Stimulated activated CD8-positive, alpha-beta memory T cell treated with anti-CD3 and anti-CD28 coated beads, Interleukin-7, amount 100 ng/mL, for 4 hours (primary cell): Measurements from ENCODE around the gene VASP.
A peak's percentile ranks its signal among the peaks of the same experiment; 100 is the strongest.

Experiments
- DNase-seq, 2 donors: peaks; one replicate each; pipeline ENCODE4 v3.0.0-alpha.2; 2020; ENCODE audit warnings: low read depth in 2 of 2

VASP gene

DNA sequence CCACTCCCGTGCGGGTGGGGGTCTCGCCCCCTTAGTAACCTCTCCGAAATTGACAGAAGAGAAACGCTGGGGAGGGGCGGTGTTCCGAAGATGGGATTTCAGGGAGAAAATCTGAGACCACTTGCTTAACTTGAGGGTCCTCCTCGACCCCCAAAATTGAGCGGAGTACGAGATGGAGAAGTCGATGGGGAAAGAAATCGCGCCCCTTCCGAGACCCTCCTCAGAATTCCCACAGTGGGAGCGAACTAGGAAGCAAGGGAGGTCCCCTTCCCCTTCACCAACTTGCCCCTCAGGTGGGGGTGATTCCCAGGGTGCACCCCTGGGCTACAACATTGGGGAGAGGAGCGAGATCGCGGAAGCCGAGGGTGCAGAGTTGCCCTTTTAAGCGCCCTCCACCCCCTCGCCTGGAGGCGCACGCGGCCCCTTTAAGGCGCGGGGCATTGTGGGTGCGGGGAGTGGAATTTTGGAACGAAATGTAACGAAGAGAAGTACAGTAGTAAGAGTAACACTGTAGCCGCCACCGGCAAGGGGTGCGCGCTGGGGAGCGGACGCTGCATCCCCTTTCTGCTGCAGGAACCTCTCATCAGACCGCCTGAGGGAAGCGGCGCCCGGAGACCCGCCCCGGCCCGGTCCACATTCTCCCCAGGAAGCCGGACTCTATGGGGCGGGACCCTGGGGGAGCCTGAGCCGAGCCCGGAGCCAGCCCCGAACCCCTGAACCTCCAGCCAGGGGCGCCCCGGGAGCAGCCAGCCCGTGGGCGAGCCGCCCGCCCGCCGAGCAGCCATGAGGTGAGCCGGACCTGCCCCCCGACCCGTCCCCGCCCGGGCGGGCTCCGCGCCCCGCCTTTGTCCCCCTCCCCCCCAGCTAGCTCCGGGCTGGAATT is at the start of gene VASP:
TSS of gene VASP (plus strand) at position 491 of the 883 bp plus-strand sequence. CDS start at position 784, 293 bp downstream.
- peak; percentile 87 to 90 for DNase-seq

DNA sequence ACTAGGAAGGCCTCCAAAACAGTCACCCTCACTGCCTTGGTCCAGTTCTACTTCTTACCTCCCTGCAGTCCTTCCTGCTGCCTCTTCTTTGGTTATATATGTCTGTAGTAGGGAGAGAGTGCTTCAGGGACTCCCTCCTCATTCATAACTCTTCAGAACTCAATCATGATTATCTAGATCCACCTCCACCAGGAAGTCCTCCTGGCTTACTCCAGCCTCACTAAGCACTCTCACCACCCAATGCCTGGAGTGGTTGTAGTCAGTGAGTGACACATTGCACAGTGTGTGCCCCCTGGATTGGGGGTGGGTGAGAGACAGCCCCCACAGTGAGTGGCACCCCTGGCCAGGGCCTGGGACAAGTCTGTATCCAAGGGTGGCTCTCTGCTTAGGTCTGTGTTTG is 49.5 kb upstream of the VASP start:
- DNase-seq = no peak

DNA sequence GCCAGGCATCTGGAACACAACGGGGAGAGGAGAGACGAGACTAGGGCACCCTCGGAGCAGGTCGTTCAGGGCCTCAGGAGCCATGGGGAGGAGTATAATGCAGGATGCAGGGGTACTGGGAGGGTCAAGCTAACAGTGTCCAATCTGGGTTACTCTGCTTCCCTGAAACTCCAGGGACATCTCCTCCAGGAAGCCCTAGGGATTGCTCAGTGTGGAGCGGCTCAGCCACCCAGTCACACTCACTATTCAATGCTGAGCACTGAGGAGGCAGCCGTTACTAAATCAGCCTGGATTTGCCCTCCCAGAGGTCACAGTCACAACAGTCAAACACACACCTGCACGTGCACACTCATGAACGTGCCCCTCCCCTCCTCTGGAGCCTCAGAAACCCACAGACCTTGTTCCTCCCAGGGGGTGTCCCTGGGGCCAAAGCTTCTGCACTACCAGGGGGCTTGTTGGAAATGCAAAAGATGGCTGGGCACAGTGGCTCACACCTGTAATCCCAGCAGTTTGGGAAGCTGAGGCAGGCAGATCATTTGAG is 46.4 kb upstream of the VASP start:
- no peak for DNase-seq

DNA sequence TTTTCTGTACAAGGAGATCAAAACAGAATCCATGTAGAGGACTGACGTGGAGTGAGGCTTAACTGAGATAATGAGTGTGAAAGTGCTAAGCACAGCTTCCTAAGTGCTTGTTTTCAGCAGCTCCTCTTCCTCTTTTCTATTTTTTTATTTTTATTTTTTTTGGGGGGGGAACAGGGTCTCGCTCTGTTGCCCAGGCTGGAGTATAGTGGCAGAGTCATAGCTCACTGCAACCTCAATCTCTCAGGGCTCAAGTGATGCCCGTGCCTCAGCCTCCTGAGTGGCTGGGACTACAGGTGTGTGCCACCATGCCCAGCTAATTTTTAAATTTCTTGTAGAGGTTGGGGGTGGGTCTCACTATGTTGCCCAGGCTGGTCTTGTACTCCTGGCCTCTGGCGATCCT is 45.1 kb upstream of the VASP start:
- DNase-seq = no peak

DNA sequence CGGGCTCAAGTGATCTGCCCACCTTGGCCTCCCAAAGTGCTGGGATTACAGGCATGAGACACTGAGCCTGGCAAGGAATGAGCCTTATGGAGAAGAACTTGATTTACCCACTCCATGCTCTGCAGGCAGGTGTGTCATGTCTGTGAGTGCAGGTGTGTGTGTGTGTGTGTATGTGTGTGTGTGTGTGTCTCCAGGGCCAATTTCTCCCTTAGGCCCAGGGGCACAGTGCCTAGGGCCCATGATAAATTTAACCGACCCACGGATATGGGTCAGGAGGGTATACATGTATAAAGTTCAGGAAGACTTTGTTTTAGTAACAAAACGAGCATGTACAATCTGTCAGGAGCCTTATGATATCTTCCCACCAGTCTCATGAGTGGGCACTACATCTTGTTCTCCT is 44.0 kb upstream of the VASP start:
- no peak for DNase-seq

DNA sequence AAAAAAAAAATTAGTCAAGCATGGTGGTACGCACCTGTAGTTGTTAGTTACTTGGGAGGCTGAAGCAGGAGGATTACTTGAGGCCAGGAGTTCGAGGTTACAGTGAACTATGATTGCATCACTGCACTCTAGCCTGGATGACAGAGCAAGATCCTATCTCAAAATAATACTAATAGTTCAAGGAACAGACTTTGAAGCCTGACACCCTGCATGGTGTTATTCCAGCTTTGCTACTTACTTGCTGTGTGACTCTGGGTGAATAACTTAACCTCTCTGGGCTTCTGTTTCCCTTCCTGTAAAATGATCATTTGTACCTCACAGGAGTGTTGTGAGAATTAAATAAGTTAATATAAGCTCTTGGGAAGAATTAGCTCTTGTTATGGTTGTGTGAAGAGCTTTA is 43.0 kb upstream of the VASP start:
- no peak for DNase-seq

DNA sequence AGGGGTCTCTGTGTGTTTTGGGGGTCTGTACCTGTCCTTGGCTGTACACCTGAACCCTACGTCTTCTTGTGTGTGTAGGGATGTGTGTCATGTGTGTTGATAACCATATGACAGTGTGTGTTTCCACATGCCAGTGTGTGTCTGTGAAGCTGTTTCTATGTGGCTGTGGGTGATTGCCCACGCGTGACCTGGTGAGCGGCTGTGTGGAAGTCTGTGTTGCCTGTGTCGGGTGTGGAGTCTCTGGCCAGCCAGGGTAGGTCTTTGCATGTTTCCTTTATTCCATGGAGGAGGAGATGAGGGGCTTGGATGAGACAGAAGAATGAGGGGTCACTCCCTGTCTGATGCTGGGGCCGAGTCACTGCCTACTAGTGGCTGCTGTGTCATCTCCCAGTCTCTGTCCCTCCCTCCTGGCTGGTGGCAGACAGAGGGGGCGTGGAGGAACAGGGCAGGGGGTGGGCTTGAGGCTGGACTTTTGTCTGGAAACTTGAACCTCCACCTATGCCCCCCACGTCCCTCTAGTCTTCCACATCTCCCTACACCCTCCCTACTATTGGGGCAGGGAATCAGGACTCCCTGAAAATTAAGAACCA is 42.3 kb upstream of the VASP start:
- DNase-seq = no peak

DNA sequence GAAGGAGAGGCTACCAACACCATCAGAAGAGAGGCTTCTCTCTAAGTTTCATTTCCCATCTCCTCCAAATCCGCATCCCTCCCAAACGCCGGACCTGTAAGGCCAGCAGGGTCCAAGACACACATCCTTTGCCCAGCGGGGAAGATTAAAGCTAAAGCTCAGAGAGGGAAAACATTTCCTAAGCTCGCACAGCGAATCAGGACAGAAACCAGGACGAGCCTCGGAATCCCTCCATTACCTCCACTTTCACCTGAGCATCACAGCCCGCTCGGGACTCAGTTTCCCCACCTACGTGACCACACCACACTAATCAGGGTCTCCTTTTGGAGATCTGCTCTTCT is 40.2 kb upstream of the VASP start:
- DNase-seq = no peak

DNA sequence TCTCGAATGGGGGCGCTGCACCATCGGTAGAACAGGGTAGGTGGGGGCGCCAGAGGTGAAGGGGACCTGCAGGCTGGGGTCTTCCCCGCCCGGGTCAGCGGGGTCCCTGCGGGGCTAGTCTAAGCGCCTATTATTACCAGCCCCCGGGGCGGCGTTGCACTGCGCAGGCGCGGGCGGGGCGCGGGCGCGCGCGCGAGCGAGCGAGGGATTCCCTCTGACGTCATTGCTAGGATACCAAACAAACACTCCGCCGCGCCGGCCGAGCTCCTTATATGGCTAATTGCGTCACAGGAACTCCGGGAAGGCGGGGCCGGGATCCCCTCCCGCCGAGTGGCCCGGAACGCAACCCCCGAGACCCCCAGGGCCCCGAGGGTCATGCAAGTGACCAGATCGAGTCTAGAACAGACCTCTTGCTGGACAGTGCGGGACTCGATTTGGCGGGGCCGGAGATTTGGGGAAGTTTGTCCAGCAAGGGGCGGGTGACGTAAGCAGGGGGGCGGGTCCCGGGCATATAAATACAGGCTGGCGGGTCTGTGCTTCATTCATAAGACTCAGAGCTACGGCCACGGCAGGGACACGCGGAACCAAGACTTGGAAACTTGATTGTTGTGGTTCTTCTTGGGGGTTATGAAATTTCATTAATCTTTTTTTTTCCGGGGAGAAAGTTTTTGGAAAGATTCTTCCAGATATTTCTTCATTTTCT is 39.7 kb upstream of the VASP start, which contains the start of gene FOSB:
TSS of gene FOSB (plus strand) at position 541 of the 703 bp plus-strand sequence. CDS start 591 bp downstream, outside the sequence.
- peak; percentile 91 to 92 for DNase-seq

DNA sequence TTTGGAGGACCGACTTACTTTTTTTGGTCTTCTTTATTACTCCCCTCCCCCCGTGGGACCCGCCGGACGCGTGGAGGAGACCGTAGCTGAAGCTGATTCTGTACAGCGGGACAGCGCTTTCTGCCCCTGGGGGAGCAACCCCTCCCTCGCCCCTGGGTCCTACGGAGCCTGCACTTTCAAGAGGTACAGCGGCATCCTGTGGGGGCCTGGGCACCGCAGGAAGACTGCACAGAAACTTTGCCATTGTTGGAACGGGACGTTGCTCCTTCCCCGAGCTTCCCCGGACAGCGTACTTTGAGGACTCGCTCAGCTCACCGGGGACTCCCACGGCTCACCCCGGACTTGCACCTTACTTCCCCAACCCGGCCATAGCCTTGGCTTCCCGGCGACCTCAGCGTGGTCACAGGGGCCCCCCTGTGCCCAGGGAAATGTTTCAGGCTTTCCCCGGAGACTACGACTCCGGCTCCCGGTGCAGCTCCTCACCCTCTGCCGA is 39.1 kb upstream of the VASP start:
- peak in 1 of 2 donors; percentile 41 for DNase-seq

DNA sequence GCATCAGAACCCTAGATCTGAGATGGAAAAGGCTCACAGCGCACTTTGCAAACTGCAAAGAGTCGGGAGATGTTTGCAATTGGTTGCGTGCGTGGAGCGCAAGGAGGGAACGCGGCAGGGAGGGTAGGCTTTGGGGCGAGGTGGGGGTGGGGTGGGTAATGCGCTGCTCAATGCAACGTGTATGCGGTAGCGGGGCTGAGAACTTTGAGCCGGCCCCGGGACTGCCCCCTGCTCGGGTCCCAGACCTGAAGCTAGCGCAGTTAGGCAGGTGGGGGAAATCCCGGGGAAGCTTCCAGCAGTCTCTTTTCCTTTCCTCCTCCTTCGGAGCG is 38.5 kb upstream of the VASP start:
- DNase-seq = no peak

DNA sequence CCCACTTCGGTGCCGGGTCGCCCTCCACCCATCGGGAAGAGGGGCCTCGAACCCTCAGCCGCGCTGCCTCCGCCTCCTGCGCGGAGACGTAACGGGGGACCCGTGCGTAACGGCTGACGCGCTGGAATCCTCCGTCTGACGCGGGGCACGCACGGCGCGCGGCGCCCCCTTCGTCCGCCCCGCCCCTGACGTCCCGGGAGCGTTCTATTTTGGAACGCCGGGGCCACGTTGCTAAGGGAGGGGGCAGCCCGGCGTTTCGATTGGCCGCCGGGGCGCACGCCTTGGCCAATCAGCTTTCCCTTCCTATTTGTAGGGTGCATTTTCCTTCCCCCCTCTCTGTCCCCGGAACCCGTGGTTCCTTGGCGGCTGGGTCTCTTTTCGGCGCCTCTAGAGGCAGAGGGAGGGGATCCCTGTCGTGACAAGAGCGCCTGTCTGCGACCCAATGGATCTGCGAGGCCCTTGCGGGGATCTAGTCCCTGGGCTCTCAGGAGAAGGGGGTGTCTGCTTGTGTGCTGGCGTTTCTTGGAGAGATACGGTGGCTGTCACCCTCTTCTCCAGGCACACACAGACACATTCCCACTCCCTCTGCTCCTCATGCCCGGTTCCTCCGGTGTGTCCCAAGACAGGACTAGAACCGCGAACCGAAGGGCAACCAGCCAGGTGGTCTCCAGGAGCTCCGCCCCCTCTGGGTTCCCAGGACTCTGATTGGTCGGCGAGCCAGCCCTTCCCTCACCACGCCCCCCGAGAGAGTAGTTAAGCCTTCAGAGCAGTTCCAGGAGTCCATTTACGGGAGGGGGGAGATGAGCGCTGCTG is 37.9 kb upstream of the VASP start:
- peak; percentile 82 to 92 for DNase-seq

DNA sequence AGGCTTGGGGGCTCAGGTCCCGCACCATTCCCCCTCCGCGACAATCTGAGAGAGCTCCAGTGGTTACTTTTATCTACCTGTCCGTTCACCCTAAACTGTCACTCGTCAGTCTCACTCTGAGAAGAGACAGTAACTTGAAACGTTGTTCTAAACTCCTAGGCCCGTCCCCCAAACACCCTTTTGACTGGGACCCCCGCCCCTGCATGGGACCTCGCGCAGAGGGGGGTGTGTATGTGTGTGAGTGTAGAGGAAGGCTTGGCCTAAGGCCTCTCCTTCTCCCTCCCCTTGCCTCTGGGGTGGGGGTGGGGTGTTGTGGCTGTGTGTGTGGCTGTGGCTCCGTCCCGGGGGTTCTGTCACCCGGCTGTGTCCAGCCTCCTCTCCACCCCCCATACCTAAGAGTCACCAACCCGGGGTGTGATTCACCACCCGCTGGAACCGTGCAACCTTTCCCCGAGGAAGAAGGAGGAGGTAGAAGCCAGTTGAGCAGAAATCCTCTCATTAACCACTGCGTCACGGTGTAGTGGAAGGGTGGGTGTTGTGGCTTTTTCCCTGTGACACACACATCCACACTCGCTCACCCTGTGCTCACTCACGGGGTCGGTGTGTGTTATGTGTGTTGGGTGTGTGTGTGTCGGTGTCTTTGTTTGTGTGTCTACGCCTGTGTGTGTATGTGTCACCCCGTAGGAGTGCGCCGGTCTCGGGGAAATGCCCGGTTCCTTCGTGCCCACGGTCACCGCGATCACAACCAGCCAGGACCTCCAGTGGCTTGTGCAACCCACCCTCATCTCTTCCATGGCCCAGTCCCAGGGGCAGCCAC is 37.1 kb upstream of the VASP start:
- no peak for DNase-seq

DNA sequence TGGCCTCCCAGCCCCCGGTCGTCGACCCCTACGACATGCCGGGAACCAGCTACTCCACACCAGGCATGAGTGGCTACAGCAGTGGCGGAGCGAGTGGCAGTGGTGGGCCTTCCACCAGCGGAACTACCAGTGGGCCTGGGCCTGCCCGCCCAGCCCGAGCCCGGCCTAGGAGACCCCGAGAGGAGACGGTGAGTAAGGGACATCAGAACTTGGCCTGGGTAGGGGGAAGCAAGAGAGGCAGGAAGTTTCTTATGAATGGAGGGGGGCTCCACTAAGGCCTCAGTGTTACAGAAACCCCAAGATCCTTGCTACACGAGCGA is 36.6 kb upstream of the VASP start:
- DNase-seq = no peak

DNA sequence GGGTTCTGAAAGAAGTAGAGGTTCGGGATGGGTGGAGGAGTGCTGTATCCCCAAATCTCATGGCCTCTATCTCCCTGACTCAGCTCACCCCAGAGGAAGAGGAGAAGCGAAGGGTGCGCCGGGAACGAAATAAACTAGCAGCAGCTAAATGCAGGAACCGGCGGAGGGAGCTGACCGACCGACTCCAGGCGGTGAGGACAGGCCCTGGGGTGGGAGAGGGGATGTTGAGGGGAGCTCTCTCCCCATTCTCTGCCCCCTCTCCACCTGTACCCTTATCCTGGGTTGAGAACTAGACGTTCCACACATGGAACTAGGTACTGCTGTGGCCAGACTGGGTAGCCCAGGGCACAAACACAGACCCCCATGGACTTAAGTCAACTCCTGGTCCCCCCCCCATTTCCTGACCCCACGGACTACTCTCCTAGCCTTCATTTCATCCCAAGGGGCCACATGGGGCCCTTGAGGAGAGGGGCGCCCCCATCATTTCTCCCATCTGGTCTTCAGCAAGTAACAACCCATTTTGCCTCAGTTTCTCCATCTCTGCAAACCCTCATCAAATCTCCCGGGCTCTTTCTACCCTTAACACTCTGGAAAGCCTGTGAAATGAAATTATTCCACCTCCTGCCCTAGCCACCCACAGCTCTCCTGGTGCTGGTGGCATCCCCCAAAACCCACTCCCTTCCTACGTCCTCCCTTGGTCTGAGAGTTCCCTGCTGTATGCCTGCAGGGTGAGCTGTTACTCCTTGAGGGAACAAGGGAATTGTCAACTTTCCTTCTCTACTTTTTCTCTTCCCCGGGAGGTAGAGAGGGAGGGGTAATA is 36.0 kb upstream of the VASP start:
- DNase-seq = no peak

DNA sequence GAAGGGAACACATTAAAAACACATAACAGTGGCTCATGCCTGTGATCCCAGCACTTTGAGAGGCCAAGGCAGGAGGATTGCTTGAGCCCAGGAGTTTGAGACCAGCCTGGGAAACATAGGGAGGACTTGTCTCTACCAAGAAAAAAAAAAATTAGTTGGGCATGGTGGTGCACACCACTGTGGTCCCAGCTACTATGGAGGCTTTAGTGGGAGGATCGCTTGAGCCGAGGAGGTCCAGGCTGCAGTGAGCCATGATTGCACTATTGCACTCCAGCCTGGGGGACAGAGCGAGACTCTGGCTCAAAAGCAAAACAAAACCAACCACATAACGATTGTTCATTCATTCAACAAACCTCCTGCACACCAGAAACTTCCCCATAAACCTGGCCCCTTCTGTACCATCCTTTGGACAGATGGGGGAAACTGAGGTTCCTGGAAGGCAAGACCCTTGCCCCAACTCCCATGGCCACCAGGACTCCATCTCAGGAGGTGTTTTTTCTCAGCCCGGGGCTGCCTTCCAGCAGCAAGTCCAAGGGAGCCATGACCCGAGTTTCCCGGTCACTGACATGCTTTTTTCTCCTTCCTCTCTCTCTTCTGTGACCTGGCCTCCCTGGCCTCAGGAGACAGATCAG is 35.2 kb upstream of the VASP start:
- DNase-seq = no peak

DNA sequence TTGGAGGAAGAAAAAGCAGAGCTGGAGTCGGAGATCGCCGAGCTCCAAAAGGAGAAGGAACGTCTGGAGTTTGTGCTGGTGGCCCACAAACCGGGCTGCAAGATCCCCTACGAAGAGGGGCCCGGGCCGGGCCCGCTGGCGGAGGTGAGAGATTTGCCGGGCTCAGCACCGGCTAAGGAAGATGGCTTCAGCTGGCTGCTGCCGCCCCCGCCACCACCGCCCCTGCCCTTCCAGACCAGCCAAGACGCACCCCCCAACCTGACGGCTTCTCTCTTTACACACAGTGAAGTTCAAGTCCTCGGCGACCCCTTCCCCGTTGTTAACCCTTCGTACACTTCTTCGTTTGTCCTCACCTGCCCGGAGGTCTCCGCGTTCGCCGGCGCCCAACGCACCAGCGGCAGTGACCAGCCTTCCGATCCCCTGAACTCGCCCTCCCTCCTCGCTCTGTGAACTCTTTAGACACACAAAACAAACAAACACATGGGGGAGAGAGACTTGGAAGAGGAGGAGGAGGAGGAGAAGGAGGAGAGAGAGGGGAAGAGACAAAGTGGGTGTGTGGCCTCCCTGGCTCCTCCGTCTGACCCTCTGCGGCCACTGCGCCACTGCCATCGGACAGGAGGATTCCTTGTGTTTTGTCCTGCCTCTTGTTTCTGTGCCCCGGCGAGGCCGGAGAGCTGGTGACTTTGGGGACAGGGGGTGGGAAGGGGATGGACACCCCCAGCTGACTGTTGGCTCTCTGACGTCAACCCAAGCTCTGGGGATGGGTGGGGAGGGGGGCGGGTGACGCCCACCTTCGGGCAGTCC is 34.5 kb upstream of the VASP start:
- no peak for DNase-seq

DNA sequence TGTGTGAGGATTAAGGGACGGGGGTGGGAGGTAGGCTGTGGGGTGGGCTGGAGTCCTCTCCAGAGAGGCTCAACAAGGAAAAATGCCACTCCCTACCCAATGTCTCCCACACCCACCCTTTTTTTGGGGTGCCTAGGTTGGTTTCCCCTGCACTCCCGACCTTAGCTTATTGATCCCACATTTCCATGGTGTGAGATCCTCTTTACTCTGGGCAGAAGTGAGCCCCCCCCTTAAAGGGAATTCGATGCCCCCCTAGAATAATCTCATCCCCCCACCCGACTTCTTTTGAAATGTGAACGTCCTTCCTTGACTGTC is 34.0 kb upstream of the VASP start:
- no peak for DNase-seq
